SKM-1 (cell line): ENCODE data around the gene C22orf31.
"Not testable (repeated sequence)": the region's sequence is repeated elsewhere in the genome, so short reads cannot be mapped to it uniquely, and the experiment has no call there.

Experiments
- DNase-seq: peaks from one replicate; lab custom pipeline; 2025; ENCODE audit not compliant: unreplicated experiment; lab: John Stamatoyannopoulos, UW

The C22orf31 gene

GRCh38 chr22:29061773-29062172 is at the start of gene C22orf31:
C22orf31 (minus strand) TSS chr22:29061831; CDS start chr22:29061792, 39 bp downstream.
- DNase-seq, result no peak

GRCh38 chr22:29110946-29111345 is 49.3 kb upstream of the C22orf31 start:
- no peak for DNase-seq

- no peak for DNase-seq
Observed at GRCh38 chr22:29109822-29110221, 48.2 kb upstream of the C22orf31 start.

- no peak for DNase-seq
Observed at GRCh38 chr22:29108137-29108536, 46.5 kb upstream of the C22orf31 start.

- no peak for DNase-seq
Observed at GRCh38 chr22:29106839-29107238, 45.2 kb upstream of the C22orf31 start.

- DNase-seq, result no peak
Observed at GRCh38 chr22:29105468-29105867, 43.8 kb upstream of the C22orf31 start.

- no peak for DNase-seq
Observed at GRCh38 chr22:29103121-29103520, 41.5 kb upstream of the C22orf31 start.

- DNase-seq, result no peak
Observed at GRCh38 chr22:29102300-29102699, 40.7 kb upstream of the C22orf31 start.

GRCh38 chr22:29098296-29098695 is 36.7 kb upstream of the C22orf31 start:
- DNase-seq, result no peak

- DNase-seq, result no peak
Observed at GRCh38 chr22:29096736-29097669, 35.4 kb upstream of the C22orf31 start.

- no peak for DNase-seq
Observed at GRCh38 chr22:29095459-29095858, 33.8 kb upstream of the C22orf31 start.

GRCh38 chr22:29093501-29094300 is 32.1 kb upstream of the C22orf31 start:
- DNase-seq, result no peak

GRCh38 chr22:29093030-29093429 is 31.4 kb upstream of the C22orf31 start:
- DNase-seq, result no peak

GRCh38 chr22:29092243-29092642 is 30.6 kb upstream of the C22orf31 start:
- DNase-seq, result no peak

GRCh38 chr22:29090039-29090438 is 28.4 kb upstream of the C22orf31 start:
- DNase-seq, result no peak

- no peak for DNase-seq
Observed at GRCh38 chr22:29089507-29089906, 27.9 kb upstream of the C22orf31 start.

GRCh38 chr22:29088809-29089208 is 27.2 kb upstream of the C22orf31 start:
- no peak for DNase-seq

- DNase-seq, result no peak
Observed at GRCh38 chr22:29087012-29087411, 25.4 kb upstream of the C22orf31 start.

GRCh38 chr22:29083933-29084591 is 22.4 kb upstream of the C22orf31 start:
- DNase-seq, result peak; percentile 35

- DNase-seq, result not testable (repeated sequence)
Observed at GRCh38 chr22:29083576-29083932, 21.9 kb upstream of the C22orf31 start.

GRCh38 chr22:29082826-29083545 is 21.4 kb upstream of the C22orf31 start:
- no peak for DNase-seq
